KMS-11 (cell line): ENCODE measurements around the gene RAB10.

ENCODE experiments used
- H2AFZ ChIP-seq: fragments of 200-600 bp; sonication (generic); 2 replicates; pipeline ENCODE4 v1.6.1; 2016; ENCODE audit warnings: antibody characterized with exemption, mixed run types, low read depth
- H3K27ac ChIP-seq: fragments of 200-600 bp; sonication (generic); 2 replicates; pipeline ENCODE4 v1.6.1; 2016; ENCODE audit warnings: mild to moderate bottlenecking, mixed run types
- H3K27me3 ChIP-seq: fragments of 200-600 bp; sonication (generic); 2 replicates; pipeline ENCODE4 v1.6.1; 2017; ENCODE audit warnings: mild to moderate bottlenecking, low read depth, mixed run types, moderate library complexity; ENCODE audit not compliant: insufficient read depth
- H3K36me3 ChIP-seq: fragments of 200-600 bp; sonication (generic); 2 replicates; pipeline ENCODE4 v1.6.1; 2017; ENCODE audit warnings: mild to moderate bottlenecking, mixed run types; ENCODE audit not compliant: insufficient read depth
- H3K4me1 ChIP-seq: fragments of 200-600 bp; sonication (generic); 2 replicates; pipeline ENCODE4 v1.6.1; 2016; ENCODE audit warnings: mild to moderate bottlenecking, low read depth, mixed run types; ENCODE audit not compliant: poor library complexity, severe bottlenecking
- H3K4me2 ChIP-seq: fragments of 200-600 bp; sonication (generic); 2 replicates; pipeline ENCODE4 v1.7.0; 2016; ENCODE audit warnings: mild to moderate bottlenecking, mixed run types
- H3K4me3 ChIP-seq: fragments of 200-600 bp; sonication (generic); IDR thresholded peaks from 2 replicates; pipeline ENCODE4 v1.6.1; 2017; ENCODE audit warnings: low read depth, low read length, mixed read lengths; ENCODE audit not compliant: insufficient read depth
- H3K79me2 ChIP-seq: fragments of 200-600 bp; sonication (generic); 2 replicates; pipeline ENCODE4 v1.6.1; 2016; ENCODE audit warnings: low read depth, mixed run types; ENCODE audit not compliant: insufficient read depth
- H3K9ac ChIP-seq: fragments of 200-600 bp; sonication (generic); 2 replicates; pipeline ENCODE4 v1.6.1; 2016; ENCODE audit warnings: mild to moderate bottlenecking, mixed run types
- H4K20me1 ChIP-seq: fragments of 200-600 bp; sonication (generic); 2 replicates; pipeline ENCODE4 v1.6.1; 2016; ENCODE audit warnings: mild to moderate bottlenecking, mixed run types; ENCODE audit not compliant: insufficient read depth
- CTCF ChIP-seq: fragments of 200-600 bp; sonication (generic); conservative IDR thresholded peaks from 2 replicates; pipeline ENCODE4 v1.6.1; 2017; ENCODE audit warnings: low read depth, mild to moderate bottlenecking, antibody characterized with exemption, low read length, moderate library complexity, mixed read lengths

RAB10 gene

GRCh38 chr2:26035090-26035743, 1.3 kb downstream of the RAB10 start:
- H3K4me1 ChIP-seq: peaks cover 40% of the 10 kb centered on the region
- no peak overlapping the region for H3K4me3 ChIP-seq
- no peak overlapping the region for H2AFZ ChIP-seq
- H3K36me3 ChIP-seq: no peaks in the 10 kb centered on the region
- H3K27me3 ChIP-seq: no peaks in the 10 kb centered on the region
- peaks cover 24% of the 10 kb centered on the region for H4K20me1 ChIP-seq
- H3K4me2 ChIP-seq: peak overlapping the region; percentile 81
- H3K9ac ChIP-seq: peak overlapping the region; percentile 86
- TF ChIP-seq CTCF: no peak
- peaks cover 61% of the 10 kb centered on the region for H3K79me2 ChIP-seq
- peak overlapping the region; percentile 96 for H3K27ac ChIP-seq

GRCh38 chr2:26039603-26040323, 5.9 kb downstream of the RAB10 start:
- peaks cover 100% of the 10 kb centered on the region for H3K79me2 ChIP-seq
- peaks cover 70% of the 10 kb centered on the region for H3K4me1 ChIP-seq
- H3K9ac ChIP-seq: no peak overlapping the region
- no peak overlapping the region for H3K4me2 ChIP-seq
- no peaks in the 10 kb centered on the region for H3K36me3 ChIP-seq
- no peak overlapping the region for H2AFZ ChIP-seq
- H3K27ac ChIP-seq: no peak overlapping the region
- no peaks in the 10 kb centered on the region for H3K27me3 ChIP-seq
- no peak overlapping the region for H3K4me3 ChIP-seq
- no peak for TF ChIP-seq CTCF
- peaks cover 34% of the 10 kb centered on the region for H4K20me1 ChIP-seq

GRCh38 chr2:26043109-26043508, 9.2 kb downstream of the RAB10 start:
- no peak overlapping the region for H2AFZ ChIP-seq
- peaks cover 27% of the 10 kb centered on the region for H4K20me1 ChIP-seq
- no peak overlapping the region for H3K4me3 ChIP-seq

More at GRCh38 chr2:26043109-26043508, 9.2 kb downstream of the RAB10 start:
- Histone ChIP-seq H3K9ac (no peak overlapping the region), H3K36me3 (no peaks in the 10 kb centered on the region), H3K27ac (peak overlapping the region; percentile 58; the same call in 1 of the 2 replicates), H3K27me3 (no peaks in the 10 kb centered on the region), H3K4me2 (peak overlapping the region; percentile 64), H3K4me1 (peaks cover 57% of the 10 kb centered on the region), H3K79me2 (peaks cover 99% of the 10 kb centered on the region)
- no peak for TF ChIP-seq CTCF
